Right atrium auricular region (tissue), 2 donors: ENCODE data around the gene RIMBP2. TPM values are rescaled to one million over a fixed set of nuclear protein-coding genes. Genes with fewer than 3 reads are reported as not detected.

Experiments used
- DNase-seq: peaks from one replicate; pipeline ENCODE4 v3.0.0-alpha.2; 2019; ENCODE audit warnings: low spot score
- H3K27ac ChIP-seq, 2 donors: fragments of 200-600 bp; sonication (generic); 1 replicate in 1 of 2; 2 replicates in 1 of 2; pipeline ENCODE4 v1.5.1; 2016 to 2019
- H3K27me3 ChIP-seq, 2 donors: fragments of 200-600 bp; sonication (generic); one replicate each; pipeline versions ENCODE4 v1.5.1 to v1.6.0; 2017 to 2019
- H3K36me3 ChIP-seq: fragments of 200-600 bp; sonication (generic); one replicate; pipeline ENCODE4 v1.5.1; 2016
- H3K4me1 ChIP-seq, 2 donors: fragments of 200-600 bp; sonication (generic); one replicate each; pipeline versions ENCODE4 v1.5.1 to v1.6.0; 2017 to 2019
- H3K4me3 ChIP-seq, 2 donors: fragments of 200-600 bp; sonication (generic); 1 replicate in 1 of 2; 2 replicates in 1 of 2; pipeline ENCODE4 v1.5.1; 2017 to 2019; ENCODE audit warnings: mild to moderate bottlenecking in 1 of 2, moderate library complexity in 1 of 2
- H3K9me3 ChIP-seq, 2 donors: fragments of 200-600 bp; sonication (generic); one replicate each; pipeline ENCODE4 v1.5.1; 2019
- total RNA-seq, 2 donors: library from RNA; depleted of rRNA; stranded (reverse); fragments of >200 nt; gene quantifications; one replicate each; pipeline ENCODE4 v1.1.0, GENCODE V29; 2016
- TF ChIP-seq, protein P1 (sequence below), 2 donors: fragments of 200-600 bp; sonication (generic); IDR thresholded peaks; one replicate each; pipeline ENCODE4 v1.5.1; 2019; ENCODE audit warnings: antibody characterized with exemption in 2 of 2

RIMBP2 gene
- total RNA-seq, 2 donors from 2014 or later: 0.04 TPM; not detected in 1

DNA sequence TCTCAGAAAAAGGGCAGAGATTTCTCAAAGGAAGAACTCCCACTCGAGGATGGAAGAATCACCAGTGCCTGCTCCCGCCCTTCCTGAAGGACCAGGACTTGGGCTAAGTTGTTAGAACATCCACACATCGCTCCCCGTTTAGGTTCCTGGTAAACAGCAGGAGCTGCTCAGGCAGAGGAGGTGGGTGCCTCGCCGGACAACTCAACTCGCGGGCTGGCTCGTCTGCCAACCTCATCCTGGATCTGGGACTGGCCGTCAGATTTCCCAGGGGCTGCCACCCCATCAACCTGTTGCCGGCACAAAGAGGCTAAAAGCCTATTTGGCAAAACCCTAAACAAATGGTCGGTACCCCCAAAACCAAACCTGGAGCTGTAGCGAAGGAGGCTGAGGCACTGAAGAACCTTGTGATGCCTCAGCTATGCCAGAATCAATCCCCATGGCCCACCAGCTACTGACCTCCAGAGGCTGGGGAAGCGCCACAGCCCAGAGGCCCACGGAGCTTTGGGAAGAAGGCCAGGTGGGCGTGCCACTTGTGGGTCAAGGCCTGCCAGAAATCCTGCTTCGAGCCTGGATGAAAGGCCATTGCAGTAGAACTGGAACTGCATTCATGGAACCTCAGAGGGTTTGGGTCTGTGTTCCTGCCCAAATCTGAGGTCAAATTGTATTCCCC lies 42.9 kb downstream of the RIMBP2 start:
- TF ChIP-seq, protein P1, sequence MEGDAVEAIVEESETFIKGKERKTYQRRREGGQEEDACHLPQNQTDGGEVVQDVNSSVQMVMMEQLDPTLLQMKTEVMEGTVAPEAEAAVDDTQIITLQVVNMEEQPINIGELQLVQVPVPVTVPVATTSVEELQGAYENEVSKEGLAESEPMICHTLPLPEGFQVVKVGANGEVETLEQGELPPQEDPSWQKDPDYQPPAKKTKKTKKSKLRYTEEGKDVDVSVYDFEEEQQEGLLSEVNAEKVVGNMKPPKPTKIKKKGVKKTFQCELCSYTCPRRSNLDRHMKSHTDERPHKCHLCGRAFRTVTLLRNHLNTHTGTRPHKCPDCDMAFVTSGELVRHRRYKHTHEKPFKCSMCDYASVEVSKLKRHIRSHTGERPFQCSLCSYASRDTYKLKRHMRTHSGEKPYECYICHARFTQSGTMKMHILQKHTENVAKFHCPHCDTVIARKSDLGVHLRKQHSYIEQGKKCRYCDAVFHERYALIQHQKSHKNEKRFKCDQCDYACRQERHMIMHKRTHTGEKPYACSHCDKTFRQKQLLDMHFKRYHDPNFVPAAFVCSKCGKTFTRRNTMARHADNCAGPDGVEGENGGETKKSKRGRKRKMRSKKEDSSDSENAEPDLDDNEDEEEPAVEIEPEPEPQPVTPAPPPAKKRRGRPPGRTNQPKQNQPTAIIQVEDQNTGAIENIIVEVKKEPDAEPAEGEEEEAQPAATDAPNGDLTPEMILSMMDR (IDR thresholded peaks at IDR 0.05): no peak

DNA sequence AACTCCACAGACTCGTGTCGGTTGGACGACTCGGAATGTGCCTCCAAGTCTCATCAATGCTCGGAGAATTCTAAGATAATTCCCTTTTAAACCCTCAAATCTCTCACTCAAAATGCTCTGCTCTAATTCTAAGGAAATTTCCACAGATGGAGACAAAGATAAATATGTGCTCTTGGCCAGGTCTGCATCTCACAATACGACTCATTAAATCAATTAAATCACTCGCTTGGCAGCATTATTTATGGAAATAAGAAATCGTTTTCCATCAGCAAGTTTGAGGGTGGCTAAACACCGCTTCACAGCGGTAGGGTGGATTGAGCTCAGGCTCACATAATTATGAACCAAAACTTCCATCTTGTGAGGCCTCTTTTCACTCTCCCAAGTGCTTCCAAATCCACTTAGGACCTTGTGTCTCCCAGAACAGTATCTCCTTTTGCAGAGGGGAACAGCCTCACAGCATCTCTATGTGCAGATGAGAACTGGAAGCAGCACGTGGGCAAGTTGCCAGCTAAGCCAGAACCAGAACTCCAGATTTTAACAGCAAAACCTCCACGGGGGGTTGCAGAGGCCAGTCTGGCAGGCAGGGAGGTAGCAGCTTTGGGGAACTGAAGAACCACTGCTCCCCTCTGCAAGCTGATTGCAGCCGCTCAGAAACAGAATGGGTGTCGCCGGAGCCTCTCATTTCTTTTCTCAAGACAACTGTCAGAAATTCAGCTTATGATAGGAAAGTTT lies 43.8 kb downstream of the RIMBP2 start:
- TF ChIP-seq, protein P1 (IDR thresholded peaks at IDR 0.05): no peak
- peaks cover 0 to 5% of the 10 kb centered on the region in 2 donors for H3K9me3 ChIP-seq
- H3K4me1 ChIP-seq: no peaks in the 10 kb centered on the region
- no peaks in the 10 kb centered on the region for H3K27me3 ChIP-seq
- DNase-seq: no peak
- H3K4me3 ChIP-seq: no peak overlapping the region
- no peaks in the 10 kb centered on the region for H3K36me3 ChIP-seq
- no peak overlapping the region for H3K27ac ChIP-seq

More for the DNA sequence above, 42.9 kb downstream of the RIMBP2 start:
- H3K36me3 ChIP-seq: no peaks in the 10 kb centered on the region
- no peak overlapping the region for H3K27ac ChIP-seq
- H3K4me1 ChIP-seq: no peaks in the 10 kb centered on the region
- no peak for DNase-seq
- H3K27me3 ChIP-seq: no peaks in the 10 kb centered on the region
- no peaks in the 10 kb centered on the region for H3K9me3 ChIP-seq
- no peak overlapping the region for H3K4me3 ChIP-seq

DNA sequence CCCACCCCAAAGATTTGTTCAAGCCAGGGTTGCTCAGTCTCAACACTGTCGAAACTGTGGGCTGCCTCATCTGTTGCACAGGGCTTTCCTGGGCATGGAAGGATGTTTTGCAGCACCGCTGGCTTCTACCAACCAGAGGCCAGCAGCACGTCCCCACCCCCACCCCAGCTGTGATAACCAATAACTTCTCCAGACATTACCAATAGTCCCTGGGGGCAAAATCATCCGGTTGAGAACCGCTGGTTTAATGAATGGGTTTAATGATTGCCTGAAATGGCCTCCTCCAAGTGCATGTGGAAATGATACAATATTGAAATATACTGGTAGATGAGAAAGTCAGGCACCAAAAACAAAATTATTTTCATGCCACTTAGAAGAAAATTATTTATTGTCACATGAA lies 44.5 kb downstream of the RIMBP2 start:
- no peaks in the 10 kb centered on the region for H3K36me3 ChIP-seq
- H3K27me3 ChIP-seq: no peaks in the 10 kb centered on the region
- H3K4me1 ChIP-seq: no peaks in the 10 kb centered on the region
- no peak overlapping the region for H3K27ac ChIP-seq
- TF ChIP-seq, protein P1 (IDR thresholded peaks at IDR 0.05): no peak
- peaks cover 0 to 5% of the 10 kb centered on the region in 2 donors for H3K9me3 ChIP-seq
- H3K4me3 ChIP-seq: no peak overlapping the region
- no peak for DNase-seq

DNA sequence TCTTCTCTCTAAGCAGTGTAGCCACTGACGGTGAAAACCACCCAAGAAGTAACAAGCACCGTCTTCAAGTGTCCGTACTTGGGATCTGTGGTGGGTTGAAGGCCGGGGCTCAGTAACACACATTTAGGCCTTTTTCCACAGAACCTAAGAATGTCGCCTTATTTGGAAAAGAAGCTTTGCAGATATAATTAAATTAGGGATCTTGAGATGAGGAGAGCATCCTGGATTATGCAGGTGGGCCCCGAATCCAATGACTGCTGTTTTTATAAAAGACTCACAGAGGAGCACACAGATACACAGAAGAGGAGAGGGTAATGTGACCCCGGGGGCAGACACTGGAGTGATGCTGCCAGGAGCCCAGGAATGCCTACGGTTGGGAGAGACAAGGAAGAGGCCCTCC lies 46.3 kb downstream of the RIMBP2 start:
- H3K27me3 ChIP-seq: no peaks in the 10 kb centered on the region
- H3K27ac ChIP-seq: no peak overlapping the region
- no peaks in the 10 kb centered on the region for H3K4me1 ChIP-seq
- no peaks in the 10 kb centered on the region for H3K36me3 ChIP-seq
- no peak overlapping the region for H3K4me3 ChIP-seq
- DNase-seq: no peak
- H3K9me3 ChIP-seq: peaks cover 2 to 5% of the 10 kb centered on the region in 2 donors
- TF ChIP-seq, protein P1 (IDR thresholded peaks at IDR 0.05): no peak

DNA sequence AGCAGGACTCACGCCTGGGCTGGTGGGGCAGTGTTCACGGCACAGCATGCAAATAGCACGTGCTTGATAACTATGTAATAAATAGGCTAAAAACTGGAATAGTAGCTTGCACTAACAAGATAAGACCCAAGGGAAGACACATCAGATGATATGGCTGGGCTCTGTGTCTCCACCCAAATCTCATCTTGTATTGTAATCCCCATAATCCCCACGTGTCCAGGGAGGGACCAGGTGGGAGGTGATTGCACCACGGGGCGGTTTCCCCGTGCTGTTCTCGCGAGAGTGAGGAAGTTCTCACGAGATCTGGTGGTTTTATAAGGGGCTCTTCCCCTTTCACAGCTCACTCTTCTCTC lies 46.9 kb downstream of the RIMBP2 start:
- H3K27me3 ChIP-seq: no peaks in the 10 kb centered on the region
- H3K4me3 ChIP-seq: no peak overlapping the region
- peaks cover 4 to 5% of the 10 kb centered on the region in 2 donors for H3K9me3 ChIP-seq
- TF ChIP-seq, protein P1 (IDR thresholded peaks at IDR 0.05): no peak
- H3K4me1 ChIP-seq: no peaks in the 10 kb centered on the region
- no peaks in the 10 kb centered on the region for H3K36me3 ChIP-seq
- no peak for DNase-seq
- no peak overlapping the region for H3K27ac ChIP-seq
